ENCODE results near the gene BPHL. TPM values are rescaled to one million over a fixed set of nuclear protein-coding genes. Genes with fewer than 3 reads are reported as not detected.
A peak's percentile ranks its signal among the peaks of the same experiment; 100 is the strongest.

Gene BPHL
- total and polyA plus RNA-seq, 2 donors from 2014 or later: 28.9 to 94.1 TPM

- H3K4me3 ChIP-seq (ENCODE audit: low read length in 3 of 3): no peak overlapping the region
- no peak overlapping the region for H3K9ac ChIP-seq (ENCODE audit: low read length in 3 of 3)
- H3K36me3 ChIP-seq (ENCODE audit: control insufficient read depth in 2 of 3, insufficient read depth in 3 of 3, low read length in 3 of 3): peaks cover 0 to 42% (median 12%) of the 10 kb centered on the region in 3 donors
- H3K9me3 ChIP-seq (ENCODE audit: control insufficient read depth in 2 of 3, insufficient read depth in 1 of 3, low read length in 3 of 3): no peaks in the 10 kb centered on the region
- intact Hi-C loops (cut with DNase I): no loop called here
- TF ChIP-seq CTCF (IDR thresholded peaks at IDR 0.05; ENCODE audit: borderline replicate concordance, extremely low read depth, insufficient read depth): no peak
- no peak for FAIRE-seq
- peak overlapping the region in 1 of 2 donors; percentile 5 for H3K27ac ChIP-seq (ENCODE audit: low read depth in 2 of 2, low read length in 2 of 2)
- peaks cover 5 to 18% (median 11%) of the 10 kb centered on the region in 3 donors for H3K4me1 ChIP-seq (ENCODE audit: control insufficient read depth in 2 of 3, insufficient read depth in 2 of 3, low read depth in 1 of 3, low read length in 3 of 3)
- no peaks in the 10 kb centered on the region for H3K27me3 ChIP-seq (ENCODE audit: control insufficient read depth, insufficient read depth, low read length)
- no peak for DNase-seq
Observed at GRCh38 chr6:3138341-3138740, 19.8 kb downstream of the BPHL start.

- FAIRE-seq (no peak), DNase-seq (peak in 3 of 5 donors; percentile 39 to 81 (median 65))
- intact Hi-C loops (cut with DNase I): no loop called here
- H3K4me3 ChIP-seq (ENCODE audit: low read length in 3 of 3): no peak overlapping the region
- H3K9ac ChIP-seq (ENCODE audit: low read length in 3 of 3): no peak overlapping the region
- H3K9me3 ChIP-seq (ENCODE audit: control insufficient read depth in 2 of 3, insufficient read depth in 1 of 3, low read length in 3 of 3): no peaks in the 10 kb centered on the region
- H3K4me1 ChIP-seq (ENCODE audit: control insufficient read depth in 2 of 3, insufficient read depth in 2 of 3, low read depth in 1 of 3, low read length in 3 of 3): peaks cover 5 to 18% (median 11%) of the 10 kb centered on the region in 3 donors
- TF ChIP-seq CTCF (IDR thresholded peaks at IDR 0.05; ENCODE audit: borderline replicate concordance, extremely low read depth, insufficient read depth): no peak
- peak overlapping the region; percentile 5 to 49 for H3K27ac ChIP-seq (ENCODE audit: low read depth in 2 of 2, low read length in 2 of 2)
- no peaks in the 10 kb centered on the region for H3K27me3 ChIP-seq (ENCODE audit: control insufficient read depth, insufficient read depth, low read length)
- H3K36me3 ChIP-seq (ENCODE audit: control insufficient read depth in 2 of 3, insufficient read depth in 3 of 3, low read length in 3 of 3): peaks cover 0 to 46% (median 16%) of the 10 kb centered on the region in 3 donors
Observed at GRCh38 chr6:3139090-3139903, 20.8 kb downstream of the BPHL start.

GRCh38 chr6:3140201-3140600 is 21.7 kb downstream of the BPHL start:
- intact Hi-C loops (cut with DNase I): no loop called here
- H3K27ac ChIP-seq (ENCODE audit: low read depth in 2 of 2, low read length in 2 of 2): no peak overlapping the region
- no peak for FAIRE-seq
- H3K4me1 ChIP-seq (ENCODE audit: control insufficient read depth in 2 of 3, insufficient read depth in 2 of 3, low read depth in 1 of 3, low read length in 3 of 3): peaks cover 5 to 18% (median 11%) of the 10 kb centered on the region in 3 donors
- no peaks in the 10 kb centered on the region for H3K27me3 ChIP-seq (ENCODE audit: control insufficient read depth, insufficient read depth, low read length)
- H3K4me3 ChIP-seq (ENCODE audit: low read length in 3 of 3): no peak overlapping the region
- H3K9me3 ChIP-seq (ENCODE audit: control insufficient read depth in 2 of 3, insufficient read depth in 1 of 3, low read length in 3 of 3): no peaks in the 10 kb centered on the region
- no peak overlapping the region for H3K9ac ChIP-seq (ENCODE audit: low read length in 3 of 3)
- DNase-seq: no peak
- peaks cover 0 to 46% (median 16%) of the 10 kb centered on the region in 3 donors for H3K36me3 ChIP-seq (ENCODE audit: control insufficient read depth in 2 of 3, insufficient read depth in 3 of 3, low read length in 3 of 3)
- TF ChIP-seq CTCF (IDR thresholded peaks at IDR 0.05; ENCODE audit: borderline replicate concordance, extremely low read depth, insufficient read depth): no peak

Data from kidney (tissue), 14 donors.